GM18909 (cell line): ENCODE data around the gene CBFA2T3.

Experiments used
- ATAC-seq: cut with Tn5 transposase; IDR thresholded peaks from one replicate; pipeline ENCODE4 v1.9.1; 2021; ENCODE audit warnings: mild to moderate bottlenecking; ENCODE audit not compliant: unreplicated experiment, poor library complexity

CBFA2T3 gene

DNA sequence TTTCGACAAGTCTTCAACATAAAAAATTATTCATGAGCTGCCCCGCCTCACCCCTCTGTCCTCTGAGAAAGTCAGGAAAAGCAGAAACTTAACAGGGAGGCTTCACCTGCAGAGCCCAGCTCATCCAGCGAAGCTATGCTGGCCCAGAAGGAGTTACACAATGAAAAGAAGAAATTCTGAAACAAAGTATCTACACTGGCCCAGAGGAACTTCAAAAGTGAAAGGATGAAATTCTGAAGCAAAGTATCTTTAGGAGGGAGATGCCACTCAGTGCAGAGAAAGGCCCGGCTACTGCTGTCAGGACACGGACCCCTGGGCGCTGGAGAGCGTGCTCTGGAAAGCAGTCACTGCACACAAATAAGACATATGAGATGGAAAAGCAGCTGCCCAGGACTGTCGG is 121.8 kb downstream of the CBFA2T3 start:
- no peak for ATAC-seq

DNA sequence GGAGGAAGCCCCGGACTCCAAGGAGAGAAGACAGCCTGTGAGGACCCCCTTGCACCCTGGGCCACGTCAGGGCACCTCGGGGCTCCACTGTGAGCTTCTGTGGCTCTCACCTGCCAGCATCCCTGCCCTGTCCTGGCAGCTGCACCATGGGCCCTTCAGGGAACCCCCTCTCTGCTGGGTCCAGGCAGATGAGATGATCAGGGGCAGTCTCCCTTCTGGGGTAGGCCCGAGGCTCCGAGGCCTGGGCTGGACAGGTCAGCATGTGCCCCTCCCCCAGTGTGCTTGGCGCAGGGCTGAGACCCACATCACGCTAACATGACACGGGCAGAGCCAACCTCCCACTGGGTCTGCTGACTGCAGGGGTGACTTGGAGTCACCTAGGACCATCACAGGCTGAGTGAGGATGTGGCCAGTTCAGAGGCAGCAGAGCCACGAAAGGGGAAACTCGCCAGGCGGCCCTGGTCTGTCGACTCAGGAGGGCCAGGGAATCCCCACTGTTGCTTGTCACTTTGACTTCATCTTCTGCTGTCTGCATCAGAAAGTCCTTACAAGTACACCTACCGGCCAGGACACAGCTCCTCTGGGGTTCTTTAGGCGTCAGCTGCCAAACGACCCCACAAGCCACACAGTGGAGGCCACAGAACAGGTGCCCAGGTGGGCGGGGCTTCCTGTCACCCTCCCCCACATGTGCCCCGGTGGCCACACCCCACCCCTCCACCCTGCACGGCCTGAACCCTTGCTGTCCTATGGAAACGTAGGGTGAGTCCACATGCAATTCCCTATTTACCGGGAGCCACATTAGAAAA is 122.5 kb downstream of the CBFA2T3 start:
- no peak for ATAC-seq

GRCh38 chr16:88853325-88853941 is 123.6 kb downstream of the CBFA2T3 start:
- ATAC-seq: no peak

DNA sequence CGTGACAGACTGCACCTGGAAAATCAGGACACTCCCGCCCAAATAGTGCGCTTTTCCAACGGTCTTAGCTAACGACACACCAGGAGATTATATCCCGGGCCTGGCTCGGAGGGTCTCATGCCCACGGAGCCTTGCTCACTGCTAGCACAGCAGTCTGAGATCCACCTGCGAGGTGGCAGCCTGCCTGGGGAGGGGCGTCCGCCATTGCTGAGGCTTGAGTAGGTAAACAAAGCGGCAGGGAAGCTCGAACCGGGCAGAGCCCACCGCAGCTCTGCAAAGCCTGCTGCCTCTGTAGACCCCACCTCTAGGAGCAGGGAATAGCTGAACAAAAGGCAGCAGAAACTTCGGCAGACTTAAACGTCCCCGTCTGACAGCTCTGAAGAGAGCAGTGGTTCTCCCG is 125.4 kb downstream of the CBFA2T3 start:
- no peak for ATAC-seq

DNA sequence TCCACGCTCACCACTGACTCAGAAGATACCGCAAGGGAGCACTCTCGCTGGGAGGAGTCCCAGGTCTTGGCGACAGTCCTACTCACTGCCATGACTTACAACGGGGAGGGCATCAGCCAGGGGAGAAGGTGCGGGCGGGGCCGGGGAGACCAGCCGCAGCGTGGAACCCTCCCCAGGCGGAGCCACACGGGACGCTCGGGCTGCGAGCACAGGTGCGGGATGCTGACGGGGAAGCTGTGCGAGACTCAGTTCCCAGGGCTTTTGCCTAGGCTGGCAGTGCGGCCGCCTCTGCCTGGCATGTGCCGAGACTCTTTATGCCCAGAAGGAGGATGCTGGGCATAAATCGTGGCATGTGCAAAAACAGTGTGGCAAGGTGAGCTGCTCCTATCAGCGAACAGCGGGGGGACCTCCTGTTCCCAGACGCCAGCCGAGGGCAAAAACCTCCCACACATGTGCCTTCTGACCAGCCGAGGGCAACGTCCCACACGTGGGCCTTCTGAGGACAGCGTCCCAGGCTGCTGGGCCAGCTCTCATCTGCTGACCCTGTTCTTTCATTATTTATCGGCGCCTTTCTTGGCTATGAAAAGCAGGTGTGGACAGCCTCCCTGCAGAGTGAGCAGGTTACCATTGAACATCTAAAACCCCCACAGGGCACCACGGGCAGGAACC is 126.3 kb downstream of the CBFA2T3 start:
- ATAC-seq: no peak

DNA sequence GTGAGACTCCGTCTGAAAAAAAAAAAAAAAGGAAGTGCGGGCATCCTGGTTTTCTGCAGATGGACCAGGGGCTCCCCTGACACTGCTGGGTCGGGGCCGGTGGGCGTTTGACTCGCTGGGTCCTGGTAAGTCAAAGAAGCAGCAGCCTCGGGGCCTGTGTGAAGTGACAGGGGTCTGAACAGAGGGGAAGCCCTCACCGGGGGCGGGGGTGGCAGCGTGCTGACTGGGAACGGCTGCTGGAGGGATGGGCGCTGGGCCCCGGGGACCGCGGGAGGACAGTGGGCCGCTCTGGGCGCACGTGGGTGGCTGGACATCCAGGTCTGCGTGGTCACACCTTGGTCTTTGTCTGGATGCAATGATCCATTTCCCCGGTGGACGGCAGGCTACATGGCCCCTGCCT is 128.4 kb downstream of the CBFA2T3 start:
- ATAC-seq: no peak

DNA sequence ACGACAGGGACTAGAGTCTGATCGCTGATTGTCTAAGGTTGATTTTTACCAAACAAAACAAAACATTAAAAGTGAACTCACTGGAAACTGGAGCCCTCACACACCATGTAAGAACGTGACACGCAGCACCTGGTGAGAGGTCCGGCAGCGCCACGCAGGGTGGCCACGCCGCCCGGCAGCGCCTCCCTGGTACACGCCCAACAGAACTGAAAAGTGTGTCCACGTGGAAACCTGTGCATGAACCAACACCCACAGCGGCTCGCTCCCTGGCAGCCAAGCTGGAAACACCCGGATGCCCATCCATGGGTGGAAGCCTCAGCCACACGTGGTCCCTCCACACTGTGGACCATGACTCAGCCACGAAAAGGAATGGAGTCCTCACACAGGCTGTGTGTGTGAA is 129.4 kb downstream of the CBFA2T3 start:
- no peak for ATAC-seq

DNA sequence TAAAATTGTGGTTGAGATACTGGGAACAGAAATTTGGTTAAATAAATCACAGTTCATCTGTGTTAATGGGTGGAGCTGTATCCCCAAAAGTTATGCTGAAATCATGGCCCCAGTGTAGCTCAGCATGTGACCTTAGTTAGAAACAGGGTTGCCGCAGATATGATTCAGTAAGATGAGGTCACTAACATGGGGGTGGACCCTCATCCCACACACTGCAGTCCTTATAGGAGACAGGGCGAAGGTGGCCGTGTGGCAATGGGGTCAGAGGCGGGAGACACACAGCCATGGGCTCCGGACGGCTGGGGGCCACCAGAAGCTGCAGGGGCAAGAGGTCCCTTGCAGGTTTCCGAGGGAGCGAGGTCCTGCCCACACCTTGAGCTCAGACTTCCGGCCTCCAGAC is 130.9 kb downstream of the CBFA2T3 start:
- ATAC-seq: no peak

GRCh38 chr16:88844419-88845036 is 132.5 kb downstream of the CBFA2T3 start:
- no peak for ATAC-seq

DNA sequence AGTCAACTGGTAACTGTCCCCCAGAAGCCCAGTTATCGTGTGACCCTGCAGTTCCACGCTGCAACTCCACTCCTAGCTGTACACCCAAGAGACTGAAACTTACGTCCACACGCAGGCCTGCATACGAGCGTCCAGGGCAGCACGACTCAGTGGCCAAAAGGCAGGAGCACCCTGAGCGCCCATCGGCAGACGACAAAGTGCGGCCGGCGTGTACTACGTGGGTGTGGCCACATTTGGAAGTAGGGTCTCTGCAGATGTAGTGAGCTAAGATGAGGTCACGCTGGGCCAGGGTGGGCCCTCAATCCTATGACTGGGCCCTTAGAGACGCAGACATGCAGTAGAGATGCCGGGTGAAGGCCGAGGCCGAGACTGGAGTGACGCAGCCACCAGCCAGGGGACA is 133.8 kb downstream of the CBFA2T3 start:
- no peak for ATAC-seq

GRCh38 chr16:88842806-88843205 is 134.2 kb downstream of the CBFA2T3 start:
- ATAC-seq: no peak

GRCh38 chr16:88842308-88842756 is 134.7 kb downstream of the CBFA2T3 start:
- no peak for ATAC-seq

- ATAC-seq: no peak
These were observed 135.3 kb downstream of the CBFA2T3 start for GRCh38 chr16:88841521-88842307.

- no peak for ATAC-seq
These were observed 136.3 kb downstream of the CBFA2T3 start for GRCh38 chr16:88840600-88841215.

- ATAC-seq: no peak
These were observed 137.0 kb downstream of the CBFA2T3 start for GRCh38 chr16:88839745-88840599.

DNA sequence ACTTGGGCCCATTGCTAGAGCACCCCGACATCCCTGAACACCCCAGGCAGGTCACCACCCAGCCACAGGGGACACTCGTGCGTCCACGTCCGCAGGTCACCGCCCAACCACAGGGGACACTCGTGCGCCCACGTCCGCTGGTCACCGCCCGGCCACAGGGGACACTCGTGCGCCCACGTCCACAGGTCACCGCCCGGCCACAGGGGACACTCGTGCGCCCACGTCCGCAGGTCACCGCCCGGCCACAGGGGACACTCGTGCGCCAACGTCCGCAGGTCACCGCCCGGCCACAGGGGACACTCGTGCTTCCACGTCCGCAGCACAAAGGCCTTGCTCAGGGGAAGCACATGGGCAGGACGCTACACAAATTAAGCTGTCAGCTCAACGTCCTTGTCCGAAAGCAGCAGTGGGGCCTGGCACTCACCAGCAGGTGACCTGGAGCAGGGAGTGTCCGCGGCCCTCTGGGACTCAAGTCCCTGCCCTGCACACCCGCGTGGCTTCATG is 137.9 kb downstream of the CBFA2T3 start:
- ATAC-seq: no peak

- no peak for ATAC-seq
These were observed 138.4 kb downstream of the CBFA2T3 start for GRCh38 chr16:88838566-88838965.

- no peak for ATAC-seq
These were observed 139.2 kb downstream of the CBFA2T3 start for GRCh38 chr16:88837806-88838205.

GRCh38 chr16:88836791-88837190 is 140.2 kb downstream of the CBFA2T3 start:
- no peak for ATAC-seq
